GM23248 (cell line): Measurements from ENCODE around the gene TWIST1.
A peak's percentile ranks its signal among the peaks of the same experiment; 100 is the strongest.

ENCODE experiments used
- EZH2 ChIP-seq: fragments of 200-600 bp; sonication (generic); IDR thresholded peaks from 2 replicates; pipeline ENCODE4 v1.6.1; 2018; ENCODE audit warnings: antibody characterized with exemption, mild to moderate bottlenecking; ENCODE audit not compliant: insufficient read depth, poor library complexity, severe bottlenecking
- EZH2phosphoT487 ChIP-seq: fragments of 200-600 bp; sonication (generic); IDR thresholded peaks from 2 replicates; pipeline ENCODE4 v1.6.1; 2018; ENCODE audit warnings: antibody characterized with exemption, moderate library complexity, mild to moderate bottlenecking, low read depth; ENCODE audit not compliant: insufficient read depth

GRCh38 chr7:19116121-19117090 is 1.0 kb downstream of the TWIST1 start:
- no peak for TF ChIP-seq EZH2
- 0 out of 2 replicates have a peak, but pooled peaks have one; percentile 38 for TF ChIP-seq EZH2phosphoT487
